ENCODE data around the gene ITFG2. TPM values are rescaled to one million over a fixed set of nuclear protein-coding genes. Genes with fewer than 3 reads are reported as not detected.

Gene ITFG2
- total RNA-seq, 1 donor from 2014 or later = 17.6 TPM

GRCh38 chr12:2835691-2836403, 23.4 kb downstream of the ITFG2 start:
- TF ChIP-seq CTCF (IDR thresholded peaks at IDR 0.05; ENCODE audit: insufficient read depth, low read length, severe bottlenecking) = no peak
- FAIRE-seq (no peak), DNase-seq (ENCODE audit: low read depth) (no peak)
- Histone ChIP-seq H3K27me3 (ENCODE audit: control insufficient read depth, insufficient read depth, low read length) (peaks cover 1% of the 10 kb centered on the region), H3K4me3 (ENCODE audit: low read depth, low read length) (no peak overlapping the region), H3K36me3 (ENCODE audit: control insufficient read depth, insufficient read depth, low read length) (no peaks in the 10 kb centered on the region)

GRCh38 chr12:2836574-2836973, 24.1 kb downstream of the ITFG2 start:
- FAIRE-seq = peak; percentile 50
- Histone ChIP-seq H3K27me3 (ENCODE audit: control insufficient read depth, insufficient read depth, low read length) (peaks cover 1% of the 10 kb centered on the region), H3K36me3 (ENCODE audit: control insufficient read depth, insufficient read depth, low read length) (no peaks in the 10 kb centered on the region), H3K4me3 (ENCODE audit: low read depth, low read length) (no peak overlapping the region)
- TF ChIP-seq CTCF (IDR thresholded peaks at IDR 0.05; ENCODE audit: insufficient read depth, low read length, severe bottlenecking) = no peak
- no peak for DNase-seq (ENCODE audit: low read depth)

GRCh38 chr12:2841056-2841650, 28.7 kb downstream of the ITFG2 start:
- no peak for DNase-seq (ENCODE audit: low read depth)
- no peak overlapping the region for H3K4me3 ChIP-seq (ENCODE audit: low read depth, low read length)
- H3K36me3 ChIP-seq (ENCODE audit: control insufficient read depth, insufficient read depth, low read length) = peaks cover 2% of the 10 kb centered on the region
- FAIRE-seq = no peak
- no peak for TF ChIP-seq CTCF (IDR thresholded peaks at IDR 0.05; ENCODE audit: insufficient read depth, low read length, severe bottlenecking)
- no peaks in the 10 kb centered on the region for H3K27me3 ChIP-seq (ENCODE audit: control insufficient read depth, insufficient read depth, low read length)

- Histone ChIP-seq H3K4me3 (ENCODE audit: low read depth, low read length) (no peak overlapping the region), H3K36me3 (ENCODE audit: control insufficient read depth, insufficient read depth, low read length) (peaks cover 2% of the 10 kb centered on the region), H3K27me3 (ENCODE audit: control insufficient read depth, insufficient read depth, low read length) (no peaks in the 10 kb centered on the region)
- FAIRE-seq (peak; percentile 40), DNase-seq (ENCODE audit: low read depth) (no peak)
- TF ChIP-seq CTCF (IDR thresholded peaks at IDR 0.05; ENCODE audit: insufficient read depth, low read length, severe bottlenecking) = no peak
These were observed 30.5 kb downstream of the ITFG2 start for GRCh38 chr12:2842948-2843347.

- DNase-seq (ENCODE audit: low read depth) = no peak
- Histone ChIP-seq H3K4me3 (ENCODE audit: low read depth, low read length) (no peak overlapping the region), H3K27me3 (ENCODE audit: control insufficient read depth, insufficient read depth, low read length) (no peaks in the 10 kb centered on the region), H3K36me3 (ENCODE audit: control insufficient read depth, insufficient read depth, low read length) (peaks cover 2% of the 10 kb centered on the region)
- no peak for TF ChIP-seq CTCF (IDR thresholded peaks at IDR 0.05; ENCODE audit: insufficient read depth, low read length, severe bottlenecking)
- FAIRE-seq = no peak
These were observed 32.3 kb downstream of the ITFG2 start for GRCh38 chr12:2844786-2845185.
